Calu3 (cell line): ENCODE measurements around the gene SLC6A19. TPM values are rescaled to one million over a fixed set of nuclear protein-coding genes. Genes with fewer than 3 reads are reported as not detected.
"Not testable (repeated sequence)": the region's sequence is repeated elsewhere in the genome, so short reads cannot be mapped to it uniquely, and the experiment has no call there.

ENCODE experiments used
- BruUV-seq: library from RNA; stranded (reverse); fragments of 400-500 nt; replicated peaks from 2 replicates; lab custom pipeline; 2021; lab: Mats Ljungman, UMichigan
- CTCF ChIA-PET: fragments of 300-600 bp; sonication (Branson Sonifier 250); formaldehyde crosslinking; loops from one replicate; lab custom pipeline; 2022; ENCODE audit warnings: antibody characterized with exemption; lab: Charles Lee
- DNase-seq: peaks from one replicate; pipeline ENCODE4 v3.0.0; 2022
- H3K27ac Mint-ChIP-seq: one replicate; pipeline ENCODE4 v1.8.0; 2022; ENCODE audit warnings: mixed read lengths; ENCODE audit not compliant: unreplicated experiment
- H3K27me3 Mint-ChIP-seq: one replicate; pipeline ENCODE4 v1.8.0; 2022; ENCODE audit warnings: mixed read lengths; ENCODE audit not compliant: unreplicated experiment
- H3K36me3 Mint-ChIP-seq: one replicate; pipeline ENCODE4 v1.8.0; 2022; ENCODE audit warnings: mild to moderate bottlenecking, moderate library complexity, mixed read lengths; ENCODE audit not compliant: insufficient read depth, unreplicated experiment
- H3K4me1 Mint-ChIP-seq: one replicate; pipeline ENCODE4 v1.8.0; 2022; ENCODE audit warnings: mild to moderate bottlenecking, low read depth, mixed read lengths; ENCODE audit not compliant: unreplicated experiment
- H3K4me3 Mint-ChIP-seq: one replicate; pipeline ENCODE4 v1.8.0; 2022; ENCODE audit warnings: mild to moderate bottlenecking, low read depth, moderate library complexity, mixed read lengths; ENCODE audit not compliant: unreplicated experiment
- H3K9me3 Mint-ChIP-seq: one replicate; pipeline ENCODE4 v1.8.0; 2022; ENCODE audit warnings: low read depth, mixed read lengths; ENCODE audit not compliant: unreplicated experiment
- CTCF ChIP-seq: fragments of 200-600 bp; IDR thresholded peaks from one replicate; pipeline ENCODE4 v1.8.0; 2022; ENCODE audit warnings: antibody characterized with exemption; ENCODE audit not compliant: unreplicated experiment
- intact Hi-C: fragments of 100-400 bp; cut with micrococcal nuclease; formaldehyde crosslinking; loops from one replicate; pipeline ENCODE4 v1.10.0; 2022; ENCODE audit not compliant: unreplicated experiment
- total RNA-seq: library from RNA; stranded (reverse); gene quantifications from 2 replicates; pipeline ENCODE4 v1.2.3, GENCODE V29; 2022

The SLC6A19 gene
- total RNA-seq, 1 experiment from 2014 or later, result not detected

GRCh38 chr5:1153428-1153827 is 48.0 kb upstream of the SLC6A19 start:
- no peak for TF ChIP-seq CTCF

GRCh38 chr5:1155191-1156032 is 46.0 kb upstream of the SLC6A19 start:
- CTCF ChIA-PET, result no interaction called here
- intact Hi-C loops, result no loop called here
- peak overlapping the region; percentile 7 for H3K4me3 Mint-ChIP-seq

More at GRCh38 chr5:1153428-1153827, 48.0 kb upstream of the SLC6A19 start:
- DNase-seq, result no peak
- intact Hi-C loops, result no loop called here
- H3K27ac Mint-ChIP-seq, result no peak overlapping the region
- BruUV-seq, result no TSS peak
- peaks cover 8% of the 10 kb centered on the region for H3K9me3 Mint-ChIP-seq
- H3K36me3 Mint-ChIP-seq, result peaks cover 7% of the 10 kb centered on the region
- CTCF ChIA-PET, result interaction anchor here (0.7 to 1.8 kb wide), 2 partner anchors 11 to 13 kb away, joined by 3 to 4 read pairs; no protein-coding TSS in a partner anchor
- no peak overlapping the region for H3K4me3 Mint-ChIP-seq
- peaks cover 32% of the 10 kb centered on the region for H3K27me3 Mint-ChIP-seq
- peaks cover 40% of the 10 kb centered on the region for H3K4me1 Mint-ChIP-seq

GRCh38 chr5:1156033-1156753 is 45.2 kb upstream of the SLC6A19 start:
- no peak overlapping the region for H3K4me3 Mint-ChIP-seq
- TF ChIP-seq CTCF, result no peak
- CTCF ChIA-PET, result no interaction called here
- H3K4me1 Mint-ChIP-seq, result peaks cover 61% of the 10 kb centered on the region
- H3K36me3 Mint-ChIP-seq, result peaks cover 8% of the 10 kb centered on the region
- BruUV-seq, result no TSS peak
- DNase-seq, result no peak
- H3K9me3 Mint-ChIP-seq, result peaks cover 8% of the 10 kb centered on the region
- peaks cover 39% of the 10 kb centered on the region for H3K27me3 Mint-ChIP-seq
- intact Hi-C loops, result no loop called here
- no peak overlapping the region for H3K27ac Mint-ChIP-seq

More at GRCh38 chr5:1155191-1156032, 46.0 kb upstream of the SLC6A19 start:
- no peak for TF ChIP-seq CTCF
- Mint-ChIP-seq H3K4me1 (peaks cover 60% of the 10 kb centered on the region), H3K27me3 (peaks cover 39% of the 10 kb centered on the region), H3K27ac (no peak overlapping the region), H3K36me3 (peaks cover 7% of the 10 kb centered on the region), H3K9me3 (peaks cover 8% of the 10 kb centered on the region)
- DNase-seq, result no peak
- no TSS peak for BruUV-seq

GRCh38 chr5:1156754-1157460 is 44.5 kb upstream of the SLC6A19 start:
- CTCF ChIA-PET, result no interaction called here
- Mint-ChIP-seq H3K9me3 (peaks cover 8% of the 10 kb centered on the region), H3K27ac (no peak overlapping the region), H3K4me3 (no peak overlapping the region), H3K36me3 (peaks cover 15% of the 10 kb centered on the region), H3K27me3 (peaks cover 39% of the 10 kb centered on the region), H3K4me1 (peaks cover 58% of the 10 kb centered on the region)
- intact Hi-C loops, result no loop called here
- no TSS peak for BruUV-seq
- no peak for DNase-seq
- TF ChIP-seq CTCF, result no peak

GRCh38 chr5:1157461-1157986 is 43.9 kb upstream of the SLC6A19 start:
- Mint-ChIP-seq H3K36me3 (peaks cover 15% of the 10 kb centered on the region), H3K4me1 (peaks cover 52% of the 10 kb centered on the region), H3K27me3 (peaks cover 39% of the 10 kb centered on the region)
- DNase-seq, H3K4me3 Mint-ChIP-seq, H3K27ac Mint-ChIP-seq, BruUV-seq, CTCF ChIA-PET, H3K9me3 Mint-ChIP-seq, intact Hi-C loops: not testable (repeated sequence)
